ENCODE data around the gene LNX1. TPM values are rescaled to one million over a fixed set of nuclear protein-coding genes. Genes with fewer than 3 reads are reported as not detected.

LNX1 gene
- total RNA-seq, 1 donor from 2014 or later = not detected

GRCh38 chr4:53498706-53499105, 92.6 kb downstream of the LNX1 start:
- DNase-seq (ENCODE audit: low read depth, low spot score) = no peak
- Mint-ChIP-seq H3K27ac (ENCODE audit: unreplicated experiment) (no peak overlapping the region), H3K36me3 (ENCODE audit: low read depth) (no peaks in the 10 kb centered on the region), H3K27me3 (ENCODE audit: low read depth) (no peaks in the 10 kb centered on the region), H3K4me3 (no peak overlapping the region), H3K9me3 (no peaks in the 10 kb centered on the region), H3K4me1 (peaks cover 20% of the 10 kb centered on the region)
- TF ChIP-seq, protein P1, sequence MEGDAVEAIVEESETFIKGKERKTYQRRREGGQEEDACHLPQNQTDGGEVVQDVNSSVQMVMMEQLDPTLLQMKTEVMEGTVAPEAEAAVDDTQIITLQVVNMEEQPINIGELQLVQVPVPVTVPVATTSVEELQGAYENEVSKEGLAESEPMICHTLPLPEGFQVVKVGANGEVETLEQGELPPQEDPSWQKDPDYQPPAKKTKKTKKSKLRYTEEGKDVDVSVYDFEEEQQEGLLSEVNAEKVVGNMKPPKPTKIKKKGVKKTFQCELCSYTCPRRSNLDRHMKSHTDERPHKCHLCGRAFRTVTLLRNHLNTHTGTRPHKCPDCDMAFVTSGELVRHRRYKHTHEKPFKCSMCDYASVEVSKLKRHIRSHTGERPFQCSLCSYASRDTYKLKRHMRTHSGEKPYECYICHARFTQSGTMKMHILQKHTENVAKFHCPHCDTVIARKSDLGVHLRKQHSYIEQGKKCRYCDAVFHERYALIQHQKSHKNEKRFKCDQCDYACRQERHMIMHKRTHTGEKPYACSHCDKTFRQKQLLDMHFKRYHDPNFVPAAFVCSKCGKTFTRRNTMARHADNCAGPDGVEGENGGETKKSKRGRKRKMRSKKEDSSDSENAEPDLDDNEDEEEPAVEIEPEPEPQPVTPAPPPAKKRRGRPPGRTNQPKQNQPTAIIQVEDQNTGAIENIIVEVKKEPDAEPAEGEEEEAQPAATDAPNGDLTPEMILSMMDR (conservative IDR thresholded peaks at IDR 0.05) = no peak

DNA sequence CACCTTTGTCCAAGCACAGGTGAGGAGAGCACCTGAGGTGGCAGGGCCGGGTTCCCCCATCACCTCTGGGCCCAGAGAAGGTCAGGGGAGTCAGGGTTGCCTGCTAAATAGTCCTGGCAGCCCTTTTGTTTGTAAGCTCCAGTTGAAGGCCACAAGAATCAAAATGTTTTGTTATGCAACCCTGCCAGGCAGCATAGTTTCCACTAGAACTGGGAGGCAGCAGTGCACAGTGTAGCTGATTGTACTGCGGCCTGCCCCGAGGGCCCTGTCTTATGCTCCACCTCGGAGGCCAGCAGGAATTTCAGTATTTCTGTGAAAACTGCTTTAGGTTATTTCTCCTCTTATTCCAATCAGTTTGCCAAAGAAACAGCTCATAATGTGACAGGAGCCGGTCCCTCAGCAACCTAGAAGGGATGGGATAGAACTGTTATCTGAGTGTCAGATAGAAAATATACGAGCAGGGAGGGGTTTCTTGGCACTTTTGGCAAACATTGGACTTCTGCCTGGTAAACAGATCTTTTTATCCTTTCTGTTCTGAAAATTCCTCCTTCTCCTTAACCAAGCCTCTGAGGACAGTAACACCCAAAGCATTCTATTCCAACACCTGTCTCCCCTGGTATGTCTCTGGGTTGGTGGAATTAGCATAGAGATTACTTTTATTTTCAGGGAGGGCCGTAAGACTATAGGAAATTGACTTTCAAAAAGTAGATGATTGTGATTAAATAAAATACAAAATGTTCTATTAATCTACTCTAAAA, 93.6 kb downstream of the LNX1 start:
- H3K27ac Mint-ChIP-seq (ENCODE audit: unreplicated experiment) = no peak overlapping the region
- no peaks in the 10 kb centered on the region for H3K36me3 Mint-ChIP-seq (ENCODE audit: low read depth)
- TF ChIP-seq, protein P1 (conservative IDR thresholded peaks at IDR 0.05) = no peak
- DNase-seq (ENCODE audit: low read depth, low spot score) = peak; percentile 25
- H3K9me3 Mint-ChIP-seq = no peaks in the 10 kb centered on the region
- peaks cover 20% of the 10 kb centered on the region for H3K4me1 Mint-ChIP-seq
- no peak overlapping the region for H3K4me3 Mint-ChIP-seq
- H3K27me3 Mint-ChIP-seq (ENCODE audit: low read depth) = no peaks in the 10 kb centered on the region

- DNase-seq (ENCODE audit: low read depth, low spot score) = no peak
- Mint-ChIP-seq H3K27ac (ENCODE audit: unreplicated experiment) (no peak overlapping the region), H3K9me3 (peaks cover 4% of the 10 kb centered on the region), H3K4me1 (peaks cover 20% of the 10 kb centered on the region), H3K36me3 (ENCODE audit: low read depth) (no peaks in the 10 kb centered on the region), H3K27me3 (ENCODE audit: low read depth) (no peaks in the 10 kb centered on the region), H3K4me3 (no peak overlapping the region)
- TF ChIP-seq, protein P1 (conservative IDR thresholded peaks at IDR 0.05) = no peak
Measured at GRCh38 chr4:53494851-53495250, 96.4 kb downstream of the LNX1 start.

DNA sequence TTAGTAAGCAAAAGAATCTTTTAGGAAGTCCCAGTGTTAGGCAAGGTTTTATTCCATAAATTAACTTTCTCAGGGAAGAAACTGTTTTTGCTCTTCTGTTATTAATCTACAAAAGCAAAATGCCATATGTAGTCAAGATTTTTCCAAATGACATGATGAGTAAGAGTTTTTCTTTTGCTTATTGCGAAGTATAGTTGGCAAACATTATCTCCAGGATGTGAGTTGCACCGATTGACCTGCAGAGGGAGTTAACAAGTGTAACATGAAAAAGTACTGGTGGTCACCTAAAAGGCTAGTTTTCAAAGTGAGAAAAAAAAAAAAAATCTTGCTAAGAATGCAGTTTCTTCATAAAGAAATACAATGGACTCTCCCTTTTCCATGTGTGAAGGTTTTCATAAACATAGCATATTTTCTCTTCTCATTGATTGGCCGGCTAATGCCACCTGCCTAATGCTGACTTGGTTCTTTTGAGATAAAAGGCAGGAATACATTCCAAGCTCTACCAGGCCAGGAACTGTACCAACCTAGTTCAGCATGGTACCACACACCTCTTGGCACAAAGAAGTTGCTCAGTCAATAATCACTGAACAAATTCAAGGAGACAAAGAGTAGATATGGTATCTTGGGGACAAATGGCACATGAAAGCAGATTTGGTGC, 100.2 kb downstream of the LNX1 start:
- no peak for DNase-seq (ENCODE audit: low read depth, low spot score)
- no peak overlapping the region for H3K27ac Mint-ChIP-seq (ENCODE audit: unreplicated experiment)
- no peaks in the 10 kb centered on the region for H3K36me3 Mint-ChIP-seq (ENCODE audit: low read depth)
- H3K9me3 Mint-ChIP-seq = peaks cover 4% of the 10 kb centered on the region
- no peak overlapping the region for H3K4me3 Mint-ChIP-seq
- H3K4me1 Mint-ChIP-seq = peaks cover 7% of the 10 kb centered on the region
- H3K27me3 Mint-ChIP-seq (ENCODE audit: low read depth) = no peaks in the 10 kb centered on the region
- TF ChIP-seq, protein P1 (conservative IDR thresholded peaks at IDR 0.05) = peak; percentile 73

DNA sequence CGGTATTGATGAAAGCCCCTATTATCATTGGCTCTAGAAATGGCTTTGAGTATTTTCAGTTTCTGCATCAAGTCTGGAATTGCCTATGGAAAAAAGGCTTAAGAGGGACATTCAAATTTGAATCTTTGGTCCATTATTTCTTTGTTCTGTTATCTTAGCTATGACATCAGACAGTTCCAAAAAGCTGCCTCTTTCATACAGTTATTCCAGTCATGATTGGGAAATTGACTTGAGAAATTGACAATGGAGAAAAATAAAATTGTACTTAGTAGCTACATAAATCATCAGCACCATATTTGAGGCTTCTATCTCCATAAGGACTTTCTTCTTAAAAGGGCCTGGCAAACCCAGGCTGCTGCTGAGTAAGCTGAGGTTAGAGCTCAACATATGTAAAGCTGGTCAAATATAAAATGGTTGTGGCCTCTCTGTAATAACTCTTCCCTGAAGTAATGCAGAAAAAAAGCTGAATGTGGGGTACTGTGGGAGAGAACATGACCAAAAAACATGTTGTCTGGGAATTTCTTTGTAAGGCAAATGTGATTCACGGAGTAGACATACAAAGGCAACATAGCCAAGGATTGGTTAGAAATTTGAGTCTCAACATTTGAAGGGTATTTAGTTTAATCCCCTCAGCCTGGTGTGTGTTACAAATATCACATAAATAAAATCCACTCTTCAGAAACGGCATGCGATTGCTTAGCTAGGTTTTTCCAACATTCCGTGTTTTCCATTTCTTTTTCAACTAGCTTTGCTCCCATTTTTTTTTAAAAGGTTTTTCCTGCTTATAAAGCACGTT, 100.9 kb downstream of the LNX1 start:
- TF ChIP-seq, protein P1 (conservative IDR thresholded peaks at IDR 0.05) = no peak
- H3K27ac Mint-ChIP-seq (ENCODE audit: unreplicated experiment) = no peak overlapping the region
- peaks cover 4% of the 10 kb centered on the region for H3K9me3 Mint-ChIP-seq
- DNase-seq (ENCODE audit: low read depth, low spot score) = no peak
- no peak overlapping the region for H3K4me3 Mint-ChIP-seq
- peaks cover 7% of the 10 kb centered on the region for H3K4me1 Mint-ChIP-seq
- H3K36me3 Mint-ChIP-seq (ENCODE audit: low read depth) = no peaks in the 10 kb centered on the region
- no peaks in the 10 kb centered on the region for H3K27me3 Mint-ChIP-seq (ENCODE audit: low read depth)
